ENCODE results near the gene TMEM87B. TPM values are rescaled to one million over a fixed set of nuclear protein-coding genes. Genes with fewer than 3 reads are reported as not detected.

The TMEM87B gene
- total RNA-seq, 1 experiment from 2014 or later = 10.5 TPM

GRCh38 chr2:112018846-112019245 lies 36.2 kb upstream of the TMEM87B start:
- Histone ChIP-seq H3K14ac (ENCODE audit: insufficient read depth, low read length) (no peak overlapping the region), H3T11ph (ENCODE audit: low read length) (no peak overlapping the region), H2AFZ (ENCODE audit: low read length) (no peak overlapping the region), H2BK12ac (ENCODE audit: insufficient read length, low read depth, low read length) (no peak overlapping the region), H3K18ac (ENCODE audit: insufficient read length, low read depth, low read length) (no peak overlapping the region), H3K79me2 (ENCODE audit: insufficient read depth, low read length) (no peaks in the 10 kb centered on the region), H3K23me2 (ENCODE audit: insufficient read length, low read depth, low read length, poor library complexity, severe bottlenecking) (no peaks in the 10 kb centered on the region), H4K20me1 (ENCODE audit: control insufficient read depth, insufficient read depth, insufficient read length) (no peaks in the 10 kb centered on the region), H3K27ac (ENCODE audit: insufficient read length, low read depth, low read length) (no peak overlapping the region), H3K9ac (ENCODE audit: extremely low read depth, insufficient read length, low read length) (no peak overlapping the region), H3K79me1 (ENCODE audit: insufficient read depth, low read depth, low read length, poor library complexity, severe bottlenecking) (no peaks in the 10 kb centered on the region), H4K8ac (replicated peaks; ENCODE audit: insufficient read length, low read depth, low read length) (no peak overlapping the region), H3K56ac (ENCODE audit: insufficient read length, low read depth, low read length) (no peak overlapping the region), H3K27me3 (ENCODE audit: insufficient read depth, low read length) (no peaks in the 10 kb centered on the region), H2BK15ac (ENCODE audit: low read depth, low read length) (no peak overlapping the region), H3K23ac (ENCODE audit: insufficient read length, low read depth, low read length) (no peak overlapping the region), H3K9me3 (ENCODE audit: control insufficient read depth, low read depth, low read length) (no peaks in the 10 kb centered on the region), H2BK20ac (ENCODE audit: low read depth, low read length, poor library complexity, severe bottlenecking) (no peak overlapping the region), H4K91ac (ENCODE audit: insufficient read length, low read depth, low read length) (no peak overlapping the region), H3K4ac (ENCODE audit: low read depth, low read length) (no peak overlapping the region), H2BK5ac (ENCODE audit: insufficient read length, low read length) (no peak overlapping the region), H3K4me1 (ENCODE audit: insufficient read depth, low read length) (peaks cover 5% of the 10 kb centered on the region; the same call in 1 of the 2 replicates), H2BK120ac (ENCODE audit: low read depth, low read length, poor library complexity, severe bottlenecking) (no peak overlapping the region), H2AK5ac (ENCODE audit: insufficient read length, low read length) (no peak overlapping the region), H4K5ac (ENCODE audit: insufficient read length, low read depth, low read length) (no peak overlapping the region), H3K4me2 (ENCODE audit: insufficient read depth, insufficient read length, low read length) (no peak overlapping the region)
- Mint-ChIP-seq H3K9me3 (no peaks in the 10 kb centered on the region), H3K27me3 (ENCODE audit: low read depth) (no peaks in the 10 kb centered on the region), H3K4me3 (no peak overlapping the region), H3K36me3 (ENCODE audit: insufficient read depth in 1 of 3, low read depth in 3 of 3) (peaks cover 3 to 14% (median 5%) of the 10 kb centered on the region in 3 experiments; a peak in 5 of 7 replicates), H3K4me1 (peaks cover 5 to 9% of the 10 kb centered on the region in 2 experiments), H3K27ac (no peak overlapping the region)
- TF ChIP-seq CTCF (conservative IDR thresholded peaks at IDR 0.05) = no peak
- DNase-seq = no peak
- no CpG with 5 or more reads among the region's 8 CpGs for WGBS (ENCODE audit: extremely low coverage, insufficient read length, low lambda C conversion rate)
